ENCODE measurements around the gene CCDC110.
A peak's percentile ranks its signal among the peaks of the same experiment; 100 is the strongest.
"Not testable (repeated sequence)": the region's sequence is repeated elsewhere in the genome, so short reads cannot be mapped to it uniquely, and the experiment has no call there.

Gene CCDC110

GRCh38 chr4:185471235-185472102 lies at the start of gene CCDC110:
TSS of gene CCDC110 (minus strand) at chr4:185471733. CDS start at chr4:185471683, 50 bp downstream.
- peak; percentile 27 for DNase-seq

GRCh38 chr4:185520119-185520518 lies 48.6 kb upstream of the CCDC110 start:
- no peak for DNase-seq

GRCh38 chr4:185518494-185518893 lies 47.0 kb upstream of the CCDC110 start:
- no peak for DNase-seq

- DNase-seq, result no peak
These were observed 46.5 kb upstream of the CCDC110 start for GRCh38 chr4:185518069-185518468.

DNA sequence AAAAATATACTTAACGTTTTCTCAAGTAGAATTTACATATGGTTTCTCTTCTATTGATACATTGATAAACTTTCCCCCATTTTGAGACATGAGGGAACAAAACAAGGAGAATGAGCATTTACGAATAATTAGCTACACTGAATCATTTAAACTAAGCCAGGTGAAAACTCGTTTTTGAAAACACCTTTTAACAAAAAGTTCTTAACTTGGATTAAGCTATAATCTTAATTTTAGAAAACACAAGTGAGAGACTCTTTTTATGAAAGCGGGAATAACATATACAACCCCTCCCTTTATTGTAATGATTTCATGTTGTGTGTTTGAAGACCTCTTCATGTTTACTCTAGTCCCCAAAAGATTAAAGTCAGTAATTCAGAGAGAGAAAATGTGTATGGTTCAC lies 43.7 kb upstream of the CCDC110 start:
- no peak for DNase-seq

DNA sequence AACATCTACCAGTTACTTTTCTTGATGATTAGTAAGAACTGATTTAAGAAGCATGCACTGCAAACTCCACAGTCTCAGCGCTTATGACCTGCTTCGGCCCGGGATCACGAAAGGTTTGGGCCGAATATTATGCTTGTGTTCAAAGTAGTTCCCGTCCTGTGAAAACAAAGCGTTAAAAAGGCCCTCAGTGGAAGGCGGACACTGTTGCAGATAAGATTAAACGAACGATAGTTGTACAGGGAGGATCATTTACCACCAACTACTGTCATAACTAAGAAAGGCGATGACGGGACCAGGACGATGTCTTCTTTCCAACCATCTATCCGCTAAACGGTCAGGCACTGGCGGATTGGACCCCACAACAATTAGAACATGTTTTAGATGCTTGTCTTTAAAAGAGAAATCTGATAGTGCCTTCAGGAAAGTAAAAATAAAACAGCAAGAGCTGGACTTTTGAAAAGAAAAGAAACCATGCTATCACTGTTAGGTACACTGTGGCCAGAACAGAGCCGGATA lies 42.7 kb upstream of the CCDC110 start:
- DNase-seq, result no peak

DNA sequence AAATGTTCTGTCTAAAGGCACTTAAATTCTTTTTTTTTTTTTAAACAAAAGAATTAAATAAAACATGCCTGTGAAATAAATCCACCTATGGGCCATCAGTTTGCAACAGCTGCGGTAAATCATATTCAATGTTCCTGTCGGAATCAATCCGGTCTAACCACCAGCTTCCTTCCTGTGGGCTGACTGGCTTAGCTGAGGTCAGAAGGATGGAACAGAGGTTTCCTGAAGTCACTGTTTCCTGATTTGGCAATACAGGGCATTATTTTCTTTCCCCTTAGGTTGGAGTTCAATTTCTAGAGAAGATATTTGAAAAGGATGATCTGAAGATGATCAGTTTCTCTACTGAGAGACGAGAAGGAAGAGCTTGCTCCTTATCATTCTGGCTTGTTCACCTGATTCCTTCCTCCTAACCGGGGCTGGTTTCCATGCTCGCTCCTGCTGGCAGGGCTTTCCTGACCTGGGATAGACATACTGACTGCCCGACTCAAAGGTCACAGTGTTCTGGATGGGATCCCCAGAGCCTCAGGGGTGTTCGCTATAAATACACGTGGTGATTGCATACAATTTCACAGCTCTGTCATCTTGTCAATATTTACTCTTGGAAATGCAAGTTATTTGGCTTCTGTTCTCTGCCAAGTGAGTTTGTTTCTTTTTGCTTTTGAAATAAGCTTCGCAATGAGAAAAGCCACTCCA lies 42.1 kb upstream of the CCDC110 start:
- no peak for DNase-seq

DNA sequence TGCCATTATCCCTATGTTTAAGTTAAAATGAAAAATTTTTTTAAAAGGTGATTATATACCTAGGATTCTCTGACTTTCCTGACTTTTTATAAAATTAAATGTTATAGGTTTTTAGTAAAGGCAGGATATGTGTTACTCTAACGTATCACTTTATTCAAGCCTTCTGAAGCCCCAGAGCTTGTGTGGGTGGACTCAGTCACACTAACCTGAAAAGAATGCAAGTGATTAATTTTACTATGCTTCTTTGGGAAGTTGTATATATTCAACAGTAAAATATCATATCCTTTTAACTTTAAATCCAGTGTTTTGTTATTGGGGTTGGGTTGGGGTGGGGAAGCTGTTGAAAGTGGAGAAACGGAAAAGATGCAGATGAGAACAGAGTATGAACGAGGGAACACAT lies 41.0 kb upstream of the CCDC110 start:
- no peak for DNase-seq

GRCh38 chr4:185511243-185511642 lies 39.7 kb upstream of the CCDC110 start:
- DNase-seq, result not testable (repeated sequence)

GRCh38 chr4:185510806-185511205 lies 39.3 kb upstream of the CCDC110 start:
- no peak for DNase-seq

GRCh38 chr4:185508181-185508580 lies 36.6 kb upstream of the CCDC110 start:
- no peak for DNase-seq

- DNase-seq, result no peak
These were observed 34.9 kb upstream of the CCDC110 start for GRCh38 chr4:185506422-185506821.

GRCh38 chr4:185504098-185505047 lies 32.8 kb upstream of the CCDC110 start:
- no peak for DNase-seq

DNA sequence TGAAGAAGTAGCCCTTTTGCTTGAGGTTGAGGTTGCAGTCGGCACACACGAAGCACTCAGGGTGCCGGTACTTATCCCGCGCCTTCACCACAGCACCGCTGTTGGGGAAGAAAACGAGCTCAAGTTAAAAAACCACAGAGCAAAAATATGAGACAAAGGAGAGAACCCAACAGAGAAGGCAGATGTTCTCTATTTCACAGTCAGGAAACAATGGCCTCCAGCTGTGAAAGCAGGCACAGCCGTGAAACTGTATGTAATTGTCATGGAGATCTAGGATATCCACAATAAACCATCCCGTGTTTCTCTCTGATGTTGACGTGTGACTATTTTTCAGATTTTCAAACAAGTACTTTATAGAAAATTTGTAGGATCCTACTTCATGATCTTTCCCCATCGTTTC lies 30.9 kb upstream of the CCDC110 start:
- DNase-seq, result no peak

DNA sequence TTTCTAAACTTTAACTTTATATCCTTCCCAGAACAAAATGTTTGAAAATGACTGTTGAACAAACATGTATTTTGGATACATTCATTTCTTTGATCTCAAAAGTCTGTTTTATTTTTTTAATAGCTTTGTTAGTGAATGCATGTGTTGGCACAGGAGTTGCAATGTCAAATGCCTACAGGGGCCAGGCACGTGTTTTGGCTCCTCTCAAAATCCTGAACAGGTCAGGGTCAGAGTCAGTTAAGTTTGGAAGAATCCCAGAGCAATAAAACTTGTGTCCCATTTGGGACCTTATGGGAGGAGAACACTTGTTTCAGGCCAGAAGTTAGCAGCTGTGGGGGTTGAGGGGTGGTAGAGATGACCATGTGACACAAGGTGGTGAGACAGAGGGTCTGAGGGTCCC lies 29.0 kb upstream of the CCDC110 start:
- DNase-seq, result no peak

DNA sequence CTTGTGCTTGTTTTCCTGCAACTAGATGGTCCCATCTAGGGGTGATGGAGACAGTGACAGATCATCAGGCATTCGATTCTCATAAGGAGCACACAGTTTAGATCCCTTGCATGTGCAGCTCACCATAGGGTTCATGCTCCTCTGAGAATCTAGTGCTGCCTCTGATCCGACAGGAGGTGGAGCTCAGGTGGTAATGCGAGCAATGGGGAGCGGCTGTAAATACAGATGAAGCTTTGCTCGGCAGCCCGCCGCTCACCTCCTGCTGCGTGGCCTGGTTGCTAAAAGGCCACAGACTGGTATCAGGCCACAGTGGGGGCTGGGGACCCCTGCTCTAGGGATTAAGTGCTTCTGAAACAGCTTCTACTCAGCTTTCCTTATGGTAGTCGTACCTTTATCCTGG lies 28.5 kb upstream of the CCDC110 start:
- DNase-seq, result no peak

DNA sequence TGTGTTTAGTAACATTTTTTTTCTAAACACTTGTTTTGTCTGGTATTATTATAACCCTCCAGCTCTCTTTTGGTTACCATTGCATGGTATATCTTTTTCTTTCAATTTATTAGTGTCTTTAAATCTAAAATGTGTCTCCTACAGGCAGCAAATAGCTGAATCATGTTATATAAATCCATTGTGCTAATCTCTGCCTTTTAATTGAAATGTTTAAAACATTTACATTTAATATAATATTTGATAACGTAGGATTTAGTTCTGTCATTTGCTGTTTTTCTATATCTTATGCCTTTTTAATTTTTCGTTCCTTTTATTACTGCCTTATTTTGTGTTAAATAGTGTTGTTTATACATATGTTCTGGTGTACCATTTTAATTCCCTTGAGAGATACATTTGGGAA lies 17.1 kb upstream of the CCDC110 start:
- DNase-seq, result no peak

DNA sequence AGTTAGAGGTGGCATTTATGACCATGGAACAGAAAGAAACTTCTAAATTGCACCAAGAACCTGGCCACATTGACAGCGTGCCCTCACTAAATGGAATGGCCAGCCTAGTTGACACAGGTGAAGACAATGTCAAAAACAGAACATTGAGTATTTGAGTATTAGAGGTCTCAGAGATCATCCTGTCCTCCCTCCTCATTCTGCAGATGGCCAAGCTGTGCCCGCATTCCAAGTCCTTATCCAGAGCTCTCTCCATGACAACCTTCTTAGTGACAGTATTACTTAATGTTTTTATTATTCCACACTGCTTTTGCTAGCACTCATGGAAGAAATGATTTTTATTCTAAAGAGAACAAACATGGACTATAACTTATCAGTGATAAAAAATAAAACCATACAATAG lies 9.9 kb upstream of the CCDC110 start:
- no peak for DNase-seq

- DNase-seq, result no peak
These were observed 8.6 kb upstream of the CCDC110 start for GRCh38 chr4:185480016-185480732.

DNA sequence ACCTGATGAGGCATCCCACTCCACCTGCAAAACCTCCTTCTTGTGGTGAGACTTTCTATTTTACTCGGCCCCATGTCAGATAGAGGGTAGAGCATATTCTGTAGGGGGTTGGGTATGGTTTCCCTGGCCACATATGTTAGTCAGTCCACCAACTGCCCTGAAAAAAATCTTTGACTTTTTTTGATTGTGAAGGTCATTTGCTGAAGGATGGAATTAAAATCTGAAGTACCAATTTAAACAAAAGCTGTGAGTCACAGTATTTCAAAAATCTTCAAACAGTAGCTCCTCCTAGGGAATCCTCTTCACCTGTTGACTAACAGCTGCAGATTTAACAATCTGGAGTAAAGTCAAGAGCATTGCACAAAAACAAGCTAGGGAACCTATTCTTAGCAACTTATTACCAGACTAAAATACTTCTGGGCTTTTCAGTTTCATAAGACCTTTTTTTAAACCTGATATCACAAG lies 8.0 kb upstream of the CCDC110 start:
- DNase-seq, result no peak

GRCh38 chr4:185473247-185473646 lies 1.7 kb upstream of the CCDC110 start:
- DNase-seq, result no peak

DNA sequence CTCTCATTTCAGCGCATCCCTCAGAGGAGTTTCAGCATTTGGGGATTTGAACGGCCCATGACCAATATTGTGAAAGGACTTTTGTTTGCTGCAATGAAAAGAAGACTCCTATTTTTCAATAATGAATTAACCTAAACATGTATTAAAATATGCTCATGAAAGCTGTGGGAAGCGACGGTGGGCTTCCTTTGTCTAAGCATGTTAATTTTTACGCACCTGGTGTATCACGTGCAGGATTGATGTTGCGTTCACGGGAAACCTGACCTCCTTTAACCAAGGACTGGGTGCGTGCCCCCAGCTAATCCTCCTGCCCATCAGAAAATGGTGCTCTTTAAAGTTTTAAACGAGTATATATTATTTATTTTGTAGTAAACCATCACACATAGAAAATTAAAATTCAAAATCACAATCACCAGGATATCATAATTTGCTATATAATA lies 590 bp upstream of the CCDC110 start:
- no peak for DNase-seq
